Globus pallidus (tissue), 1 donor: Measurements from ENCODE around the gene BBS1.

ENCODE experiments used
- DNase-seq: peaks from one replicate; pipeline ENCODE4 v3.0.0-alpha.2; 2015; ENCODE audit warnings: low spot score

The BBS1 gene

DNA sequence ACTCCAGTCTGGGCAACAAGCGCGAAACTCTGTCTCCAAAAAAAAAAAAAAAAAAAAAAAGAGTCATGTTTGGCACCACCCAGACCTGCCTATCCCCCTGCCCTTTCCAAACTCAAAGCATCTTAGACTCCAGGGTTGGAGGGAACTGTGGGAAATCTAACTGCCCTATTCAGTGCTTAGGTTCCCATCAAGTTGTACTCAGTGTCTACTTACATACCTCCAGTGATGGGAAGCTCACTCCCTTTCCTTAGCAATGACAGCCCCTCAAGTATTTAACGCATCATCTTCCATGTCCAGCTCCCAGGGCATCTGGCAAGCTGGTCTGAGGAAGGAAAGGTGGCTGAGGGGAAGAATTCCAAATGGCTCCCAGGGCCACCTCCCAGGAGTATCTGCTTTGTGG lies 39.3 kb downstream of the BBS1 start:
- no peak for DNase-seq

DNA sequence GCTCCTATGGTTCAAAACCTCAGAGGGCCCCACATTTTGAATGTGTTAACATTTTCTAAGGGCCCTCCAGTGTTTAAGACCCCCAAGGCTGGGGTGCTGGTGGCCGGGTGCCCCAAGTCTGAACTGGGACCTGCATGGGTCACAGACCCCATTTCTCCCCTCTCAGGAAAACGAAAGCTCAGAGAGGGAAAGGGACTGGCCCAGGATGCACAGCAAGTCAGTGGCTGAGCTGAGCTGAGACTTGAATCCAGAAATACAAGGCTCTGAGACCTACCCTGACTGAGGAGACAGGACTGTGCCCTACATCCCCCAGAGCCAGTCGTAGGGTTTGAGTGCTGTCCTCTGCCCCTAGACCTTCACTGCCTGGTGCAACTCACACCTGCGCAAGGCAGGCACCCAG lies 40.5 kb downstream of the BBS1 start:
- DNase-seq = no peak

DNA sequence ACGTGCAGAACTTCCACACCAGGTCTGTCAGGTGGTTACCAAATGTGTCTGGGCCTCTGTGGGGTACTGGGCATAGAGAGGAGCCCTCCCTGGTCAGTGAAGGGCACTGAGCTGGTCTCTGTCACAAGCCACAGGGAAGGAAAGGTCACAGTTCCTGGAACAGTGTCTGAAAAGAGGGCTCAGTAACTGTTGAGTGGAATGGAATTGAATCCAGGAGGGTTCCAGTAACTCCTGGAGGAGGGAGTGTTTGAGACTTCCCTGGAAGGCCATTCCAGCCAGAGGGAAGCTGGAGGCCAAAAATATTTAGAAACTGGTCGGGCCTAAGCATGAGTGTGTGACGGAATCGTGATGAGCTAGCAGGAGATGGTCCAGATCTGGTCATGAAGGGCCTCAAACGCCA lies 44.2 kb downstream of the BBS1 start:
- no peak for DNase-seq

DNA sequence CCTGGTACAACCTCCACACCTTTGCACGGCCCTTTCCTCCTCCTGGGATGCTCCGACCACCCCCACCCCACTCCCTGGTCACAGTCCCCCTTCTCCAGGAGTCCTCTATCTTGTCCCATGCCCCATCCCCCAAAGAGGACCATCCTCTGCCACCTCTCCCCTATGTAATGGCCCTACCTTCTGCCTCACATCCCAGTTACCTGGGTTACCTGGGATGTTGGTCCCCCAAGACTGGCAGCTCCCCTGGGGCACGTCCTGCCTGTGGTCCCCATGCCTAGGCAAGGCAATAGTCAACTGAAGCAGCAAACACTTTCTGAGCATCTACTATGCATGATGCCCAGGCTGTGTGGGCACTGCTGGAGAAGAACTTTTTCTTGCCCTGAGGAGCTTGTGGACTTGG lies 45.0 kb downstream of the BBS1 start:
- DNase-seq = no peak

DNA sequence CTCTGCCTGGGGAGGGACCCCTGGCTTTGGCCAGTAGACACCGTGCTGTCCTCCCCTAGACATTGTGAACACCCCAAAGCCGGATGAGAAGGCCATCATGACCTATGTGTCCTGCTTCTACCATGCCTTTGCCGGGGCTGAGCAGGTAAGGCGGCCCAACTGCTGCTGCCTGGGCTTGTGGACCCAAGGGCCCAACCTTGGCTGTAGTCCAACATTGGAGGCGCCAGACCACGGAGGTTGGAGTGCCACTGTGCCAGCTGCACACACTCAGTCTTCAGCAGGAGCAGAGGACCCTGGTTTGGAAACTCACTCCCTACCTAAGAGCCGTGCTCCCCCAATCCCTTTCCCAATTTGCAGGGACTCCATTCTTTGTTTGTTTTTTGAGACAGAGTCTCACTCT lies 45.7 kb downstream of the BBS1 start:
- no peak for DNase-seq

DNA sequence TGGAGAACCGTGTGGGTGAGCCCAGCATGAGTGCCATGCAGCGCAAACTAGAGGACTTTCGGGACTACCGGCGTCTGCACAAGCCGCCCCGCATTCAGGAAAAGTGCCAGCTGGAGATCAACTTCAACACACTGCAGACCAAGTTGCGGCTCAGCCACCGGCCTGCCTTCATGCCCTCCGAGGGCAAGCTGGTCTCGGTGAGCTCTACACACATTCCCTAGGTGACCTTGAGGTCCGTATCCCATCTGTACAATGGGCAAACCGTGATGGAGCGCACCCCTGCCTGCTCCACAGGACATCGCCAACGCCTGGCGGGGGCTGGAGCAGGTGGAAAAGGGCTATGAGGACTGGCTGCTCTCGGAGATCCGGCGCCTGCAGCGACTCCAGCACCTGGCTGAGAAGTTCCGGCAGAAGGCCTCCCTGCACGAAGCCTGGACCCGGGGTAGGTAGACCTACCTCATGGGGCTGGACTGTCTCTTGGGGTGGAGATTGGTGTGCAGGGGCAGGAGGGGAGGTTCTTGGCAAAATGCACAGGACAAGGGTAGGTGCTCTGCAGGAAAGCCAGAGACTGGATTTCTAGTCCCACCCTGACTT lies 47.4 kb downstream of the BBS1 start:
- DNase-seq = no peak

DNA sequence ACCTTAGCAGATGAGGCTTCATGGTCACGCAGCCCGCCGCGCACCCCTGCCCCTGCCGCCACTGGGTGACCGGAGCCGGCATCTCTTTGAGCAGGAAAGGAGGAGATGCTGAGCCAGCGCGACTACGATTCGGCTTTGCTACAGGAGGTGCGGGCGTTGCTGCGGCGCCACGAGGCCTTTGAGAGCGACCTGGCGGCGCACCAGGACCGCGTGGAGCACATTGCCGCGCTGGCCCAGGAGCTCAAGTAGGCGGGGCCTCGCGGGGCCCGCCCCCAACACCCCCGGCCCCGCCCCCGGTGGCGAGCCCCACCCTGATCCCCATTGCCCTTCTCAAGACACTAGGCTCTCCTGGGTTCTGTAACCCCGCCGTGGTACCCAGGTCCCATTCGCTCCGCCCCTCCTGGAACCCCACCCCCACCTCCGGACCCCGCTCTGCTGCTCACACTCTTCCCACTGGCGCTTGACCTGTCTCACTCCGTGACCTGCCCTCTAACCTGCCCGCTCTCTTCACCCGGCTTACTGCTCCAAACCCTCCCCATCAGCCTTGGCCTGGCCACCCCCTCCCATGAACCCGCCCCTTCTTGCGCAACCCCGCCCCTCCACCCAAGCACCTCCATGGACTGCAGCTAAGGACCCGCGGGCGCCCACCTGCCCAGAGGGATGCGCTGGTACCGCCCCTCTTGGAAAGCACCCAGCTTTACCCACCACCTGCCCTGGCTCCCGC lies 48.9 kb downstream of the BBS1 start:
- no peak for DNase-seq

DNA sequence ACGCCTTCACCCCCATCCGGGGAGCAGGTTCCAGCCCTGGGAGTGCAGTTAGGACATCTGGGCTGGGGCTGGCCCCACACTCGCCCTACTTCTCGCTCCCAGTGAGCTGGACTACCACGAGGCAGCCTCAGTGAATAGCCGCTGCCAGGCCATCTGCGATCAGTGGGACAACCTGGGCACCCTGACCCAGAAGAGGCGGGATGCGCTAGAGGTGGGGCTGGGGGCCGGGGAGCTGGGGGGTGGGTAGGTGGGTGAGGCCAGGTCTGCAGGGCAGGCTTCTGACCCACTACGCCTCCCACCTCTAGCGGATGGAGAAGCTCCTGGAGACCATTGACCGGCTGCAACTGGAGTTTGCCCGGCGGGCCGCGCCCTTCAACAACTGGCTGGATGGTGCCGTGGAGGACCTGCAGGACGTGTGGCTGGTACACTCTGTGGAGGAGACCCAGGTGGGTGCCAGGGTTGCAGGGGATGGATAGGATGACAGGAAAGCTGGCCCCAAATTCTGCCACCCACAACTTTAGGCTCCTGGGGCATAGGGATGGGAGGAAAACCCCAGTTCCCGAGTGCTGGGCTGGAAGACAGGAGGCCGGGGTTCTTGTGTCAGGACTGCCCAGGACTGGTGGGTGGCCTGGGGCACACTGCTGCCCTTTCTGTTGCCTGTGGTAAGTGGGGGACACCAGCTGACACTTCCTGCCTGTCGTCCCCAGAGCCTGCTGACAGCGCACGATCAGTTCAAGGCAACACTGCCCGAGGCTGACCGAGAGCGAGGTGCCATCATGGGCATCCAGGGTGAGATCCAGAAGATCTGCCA lies 49.6 kb downstream of the BBS1 start:
- no peak for DNase-seq

DNA sequence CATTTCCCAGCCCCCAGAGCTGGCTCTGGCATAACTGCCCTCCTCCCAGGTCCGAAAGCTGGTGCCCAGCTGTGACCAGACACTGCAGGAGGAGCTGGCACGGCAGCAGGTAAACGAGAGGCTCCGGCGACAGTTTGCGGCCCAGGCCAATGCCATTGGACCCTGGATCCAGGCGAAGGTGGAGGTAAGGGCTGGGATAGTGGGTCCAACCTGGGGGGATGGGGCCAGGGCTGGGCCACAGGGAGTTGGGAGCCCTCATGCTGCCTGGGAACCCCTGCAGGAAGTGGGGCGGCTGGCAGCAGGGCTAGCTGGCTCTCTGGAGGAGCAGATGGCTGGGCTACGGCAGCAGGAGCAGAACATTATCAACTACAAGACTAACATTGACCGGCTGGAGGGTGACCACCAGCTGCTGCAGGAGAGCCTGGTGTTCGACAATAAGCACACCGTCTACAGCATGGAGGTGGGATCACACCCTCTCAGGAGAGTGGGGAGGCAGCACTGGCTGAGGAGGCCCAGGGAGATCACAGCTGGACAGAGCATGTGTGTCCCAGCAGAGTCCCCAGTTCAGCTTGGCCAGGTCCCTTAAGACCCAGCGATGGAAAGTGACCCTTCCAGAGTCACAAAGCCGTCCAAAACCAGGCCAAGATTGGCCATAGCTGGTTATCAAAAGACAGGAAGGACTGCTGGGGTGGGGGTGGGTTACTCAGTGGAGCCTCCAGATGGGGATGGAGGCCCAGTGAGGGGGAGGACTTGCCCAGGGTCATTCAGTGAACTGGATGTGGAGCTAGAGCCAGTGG lies 50.9 kb downstream of the BBS1 start:
- DNase-seq = no peak

DNA sequence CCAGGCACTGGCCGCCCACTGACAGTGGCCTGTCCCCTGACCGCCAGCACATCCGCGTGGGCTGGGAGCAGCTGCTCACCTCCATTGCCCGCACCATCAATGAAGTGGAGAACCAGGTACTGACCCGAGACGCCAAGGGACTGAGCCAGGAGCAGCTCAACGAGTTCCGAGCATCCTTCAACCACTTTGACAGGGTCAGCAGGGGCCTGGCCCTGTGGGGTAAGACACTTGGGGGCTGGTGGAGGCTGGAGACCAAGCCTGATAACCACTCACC lies 51.5 kb downstream of the BBS1 start:
- no peak for DNase-seq

DNA sequence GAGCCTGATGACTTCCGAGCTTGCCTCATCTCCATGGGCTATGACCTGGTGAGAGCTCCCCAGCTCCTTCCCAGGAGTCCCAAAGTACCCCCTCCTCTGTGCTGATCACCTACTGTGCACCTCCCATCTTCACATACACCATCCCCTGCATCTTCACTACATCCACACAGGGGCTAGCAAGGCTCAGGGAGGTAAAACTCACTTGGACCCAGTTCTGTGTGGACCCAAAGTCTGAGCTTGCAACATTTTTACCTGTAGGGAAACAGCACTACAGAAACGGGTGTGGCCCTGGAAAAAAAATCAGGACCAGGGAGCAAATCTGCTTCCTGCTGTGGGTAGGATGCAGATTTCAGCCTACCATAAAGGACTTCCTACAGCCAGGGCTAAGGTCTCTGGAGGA lies 51.8 kb downstream of the BBS1 start:
- DNase-seq = no peak

DNA sequence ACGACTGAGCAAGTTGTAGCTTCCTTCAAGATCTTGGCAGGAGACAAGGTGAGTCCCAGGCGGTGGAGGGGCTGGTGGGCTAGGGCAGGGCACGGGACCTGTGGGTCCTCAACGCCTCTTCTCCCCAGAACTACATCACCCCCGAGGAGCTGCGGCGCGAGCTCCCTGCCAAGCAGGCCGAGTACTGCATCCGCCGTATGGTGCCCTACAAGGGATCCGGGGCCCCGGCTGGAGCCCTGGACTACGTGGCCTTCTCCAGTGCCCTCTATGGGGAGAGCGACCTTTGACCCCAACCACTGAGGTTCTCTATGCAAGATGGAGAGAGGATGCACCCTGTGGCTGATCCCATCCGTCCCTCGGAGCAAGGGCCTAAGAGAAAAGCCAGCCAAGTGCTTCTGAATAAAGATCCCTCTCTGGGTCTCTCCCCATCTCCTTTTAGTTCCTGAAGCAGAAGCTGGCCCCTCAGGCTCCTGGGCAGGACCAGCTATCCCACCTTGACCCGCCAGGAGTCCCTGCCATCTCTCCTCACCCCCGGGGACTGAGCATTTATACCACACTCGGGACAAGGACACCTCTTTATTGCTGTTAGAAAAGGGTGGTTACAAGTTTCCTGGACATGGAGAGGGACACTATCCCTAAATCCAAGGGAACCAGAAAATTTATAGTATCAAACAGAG lies 52.6 kb downstream of the BBS1 start:
- no peak for DNase-seq

DNA sequence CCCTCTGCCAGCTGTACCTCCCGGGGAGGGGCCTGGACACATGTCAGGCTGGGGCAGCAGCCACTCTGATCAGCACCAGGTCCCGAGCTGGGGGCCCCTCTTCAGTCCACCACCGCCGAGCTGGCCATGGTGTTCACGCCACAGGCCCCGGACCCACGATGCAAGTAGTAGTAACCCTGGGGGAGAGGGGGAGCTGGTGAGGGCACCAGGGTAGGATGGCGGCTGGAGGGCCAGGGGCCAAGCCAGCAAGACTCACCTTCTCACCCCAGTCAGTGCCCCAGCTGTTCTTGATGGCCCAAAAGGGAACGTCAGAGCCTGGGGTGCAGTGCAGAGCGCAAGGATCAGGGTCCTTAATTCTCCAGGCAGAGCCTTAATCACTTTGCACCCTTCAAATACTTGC lies 53.4 kb downstream of the BBS1 start:
- DNase-seq = no peak

DNA sequence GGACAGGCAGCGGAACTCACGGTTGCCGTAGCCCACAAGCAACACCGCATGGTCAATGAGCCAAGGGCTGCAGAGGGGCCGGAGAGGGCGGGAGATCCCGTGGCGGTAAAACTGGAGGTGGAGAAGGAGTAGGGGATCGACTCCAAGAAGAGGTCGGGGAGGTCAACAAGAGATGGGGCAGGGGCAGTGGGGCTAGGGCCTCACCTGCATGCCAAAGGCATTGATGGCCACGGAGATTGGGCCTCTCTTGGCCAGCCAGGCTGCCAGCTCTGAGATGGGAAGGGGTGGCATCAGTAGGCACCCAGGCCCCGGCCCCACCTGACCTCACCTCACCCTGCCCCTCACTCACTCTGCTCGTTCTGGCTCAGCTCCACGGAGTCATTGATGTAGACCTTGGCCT lies 54.1 kb downstream of the BBS1 start:
- no peak for DNase-seq

DNA sequence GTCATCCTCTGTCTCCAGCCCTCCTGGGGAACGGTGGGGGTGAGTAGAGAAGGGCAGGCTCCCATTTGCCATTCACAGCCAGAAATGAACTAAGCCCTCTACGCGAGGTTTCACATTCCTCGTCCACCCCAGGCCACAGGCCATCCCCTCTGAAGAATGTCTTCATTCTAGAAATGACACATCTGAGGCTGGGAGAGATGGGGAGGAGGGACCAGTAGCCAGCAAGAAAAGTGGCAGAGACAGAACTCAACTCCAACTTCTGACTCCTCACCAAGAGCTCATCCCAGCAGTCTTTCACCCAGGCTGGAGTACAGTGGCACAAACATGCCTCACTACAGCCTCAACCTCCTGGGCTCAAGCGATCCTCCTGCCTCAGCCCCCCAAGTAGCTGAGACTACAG lies 54.5 kb downstream of the BBS1 start:
- no peak for DNase-seq

DNA sequence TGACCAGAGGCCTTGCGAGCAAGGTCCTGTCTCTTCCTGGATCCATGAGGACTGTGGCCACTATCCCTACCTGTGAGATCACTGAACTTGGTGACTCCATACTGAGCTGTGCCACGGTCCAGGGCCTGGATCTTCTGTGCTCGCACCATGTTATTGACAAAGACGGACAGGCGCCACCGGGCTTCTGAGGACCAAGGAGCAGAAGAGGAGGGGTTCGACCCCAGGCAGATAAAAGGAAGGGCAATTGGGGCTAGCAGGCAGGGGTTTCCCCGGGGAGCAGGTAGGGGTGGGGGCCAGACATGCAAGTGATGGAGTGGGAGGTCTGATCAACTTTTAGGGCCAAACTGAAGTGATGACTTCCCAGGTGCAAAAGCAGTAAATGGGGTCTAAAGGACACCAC lies 55.8 kb downstream of the BBS1 start:
- DNase-seq = no peak

DNA sequence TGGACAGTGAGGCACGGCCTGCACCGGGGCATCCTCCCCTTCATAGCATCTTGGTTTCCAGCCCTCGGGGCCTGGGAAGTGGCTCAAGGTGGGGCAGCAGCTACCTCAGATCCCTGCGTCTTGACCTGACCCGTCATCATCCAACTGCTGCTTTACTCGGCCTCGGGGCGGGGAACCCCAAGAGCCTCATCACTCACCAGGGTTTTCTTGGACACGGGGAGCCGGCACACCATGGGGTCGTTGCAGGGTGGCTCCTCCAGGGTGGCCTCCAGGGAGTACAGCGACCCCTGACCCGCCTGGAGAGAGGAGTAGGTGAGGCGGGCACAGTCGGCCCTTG lies 57.3 kb downstream of the BBS1 start:
- no peak for DNase-seq

DNA sequence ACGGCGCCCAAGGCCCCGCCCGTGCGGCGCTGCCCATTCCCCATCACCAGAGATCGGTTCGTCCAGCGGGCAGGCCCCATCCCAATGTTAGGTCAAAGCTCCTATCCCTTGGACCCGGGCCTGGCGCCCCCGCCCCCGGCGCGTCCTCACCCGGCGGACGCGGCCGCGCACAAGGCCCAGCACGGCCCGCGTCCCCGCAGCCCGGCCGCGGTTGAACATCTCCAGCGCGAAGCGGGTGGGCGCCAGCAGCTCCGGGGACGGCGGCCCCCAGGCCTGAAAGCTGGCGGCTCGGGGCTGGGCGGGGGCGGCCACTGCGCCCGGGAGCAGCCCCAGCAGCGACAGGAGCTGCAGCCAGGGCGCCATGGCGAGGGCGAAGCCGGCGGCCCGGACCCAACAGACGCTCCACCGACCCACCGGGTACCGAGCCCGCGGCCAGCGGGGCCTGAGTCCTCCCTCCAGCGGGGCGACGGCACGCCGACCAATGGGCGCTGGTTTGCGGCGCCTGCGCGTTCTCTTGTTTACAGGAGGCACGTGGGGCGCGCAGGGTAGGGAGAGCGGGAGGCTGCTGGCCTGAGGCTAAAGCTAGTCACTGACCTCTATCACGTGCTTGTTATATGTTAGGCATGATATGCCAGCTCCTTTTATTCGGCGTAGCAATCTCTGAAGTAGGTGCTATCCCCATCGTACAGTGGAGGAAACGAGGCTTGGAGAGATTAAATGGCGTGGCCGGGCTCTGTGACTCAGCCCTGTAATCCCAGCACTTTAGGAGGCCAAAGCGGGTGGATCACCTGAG lies 57.9 kb downstream of the BBS1 start, which contains the start of gene CTSF:
CTSF (minus strand) TSS at position 483 of the 793 bp plus-strand sequence; CDS start at position 363, 120 bp downstream.
- peak; percentile 90 for DNase-seq

DNA sequence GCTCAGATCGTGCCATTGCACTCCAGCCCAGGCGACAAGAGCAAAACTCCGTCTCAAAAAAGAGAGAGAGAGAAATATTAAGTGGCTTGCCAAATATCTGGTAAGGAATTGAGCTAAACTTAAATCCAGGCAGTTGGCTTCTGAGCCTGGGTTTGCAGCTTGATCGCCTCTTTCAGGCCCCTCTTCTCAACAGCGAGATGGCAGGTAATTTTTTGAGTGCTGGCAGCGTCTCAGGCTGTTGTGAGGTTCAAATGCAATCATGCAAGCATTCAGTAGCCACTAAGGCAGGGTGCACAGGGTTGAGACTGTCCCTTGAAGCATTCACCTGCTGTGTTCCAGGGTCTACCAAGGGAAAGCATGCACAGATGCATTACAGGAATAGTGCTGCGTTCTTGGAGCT lies 58.6 kb downstream of the BBS1 start:
- no peak for DNase-seq

DNA sequence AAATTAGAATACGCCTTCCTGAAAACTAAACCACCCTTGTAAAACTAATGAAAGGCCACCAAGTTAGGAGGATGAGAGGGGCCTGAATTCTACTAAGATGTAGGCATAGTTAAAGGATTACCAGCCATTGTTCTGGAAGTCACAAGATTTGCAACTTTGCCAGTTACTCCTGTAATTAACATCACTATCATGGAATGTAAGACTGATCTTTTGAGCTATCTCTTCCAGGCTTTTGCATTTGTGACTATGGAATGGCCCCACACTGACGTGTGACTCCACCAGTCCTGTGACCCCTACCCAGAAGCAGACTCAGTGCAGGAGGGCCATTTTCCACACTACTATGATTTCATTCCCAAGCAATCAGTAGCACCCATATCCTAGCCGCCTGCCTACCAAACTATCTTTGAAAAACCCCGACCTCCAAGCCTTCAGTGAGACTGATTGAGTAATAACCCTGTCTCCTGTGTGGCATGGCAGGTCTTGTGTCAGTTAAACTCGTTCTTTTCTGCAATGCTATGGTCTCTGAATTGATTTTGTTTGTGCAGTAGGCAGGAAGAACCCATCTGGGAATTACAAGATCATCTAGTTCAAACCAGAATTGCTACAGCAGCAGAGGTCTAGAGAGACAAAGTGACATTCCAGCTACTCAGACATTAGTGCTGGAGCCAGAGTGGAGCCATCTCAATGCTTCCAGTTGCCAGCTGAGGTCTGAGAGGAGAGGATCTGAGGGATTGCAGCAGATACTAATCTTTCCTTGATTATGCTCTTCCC lies 59.8 kb downstream of the BBS1 start:
- no peak for DNase-seq

DNA sequence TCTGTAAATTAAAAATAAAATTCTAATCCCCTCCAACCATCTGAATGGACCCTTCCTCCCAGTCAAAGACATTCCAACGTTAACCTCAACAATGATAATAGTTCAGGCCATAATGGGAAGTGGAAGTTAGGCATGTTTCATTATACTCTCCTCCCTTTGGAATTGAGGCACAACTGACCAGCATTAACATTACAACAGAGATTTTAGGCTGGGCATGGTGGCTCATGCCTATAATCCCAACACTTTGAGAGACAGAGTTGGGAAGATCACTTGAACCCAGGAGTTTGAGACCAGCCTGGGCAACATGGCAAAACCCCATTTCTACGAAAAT lies 60.4 kb downstream of the BBS1 start:
- no peak for DNase-seq
